Mesodermal cell (in vitro differentiated cells): ENCODE measurements around the gene CD36.

Experiments used
- H3K27ac ChIP-seq: 2 replicates; pipeline ENCODE4 v1.7.0; 2013; ENCODE audit warnings: mild to moderate bottlenecking, low read depth, low read length, moderate library complexity; ENCODE audit not compliant: severe bottlenecking
- H3K36me3 ChIP-seq: 2 replicates; pipeline ENCODE4 v1.7.1; 2013; ENCODE audit warnings: mild to moderate bottlenecking, low read length, moderate library complexity; ENCODE audit not compliant: control insufficient read depth, insufficient read depth
- H3K4me1 ChIP-seq: one replicate; pipeline ENCODE4 v1.7.1; 2013; ENCODE audit warnings: mild to moderate bottlenecking, low read length; ENCODE audit not compliant: insufficient read depth, control insufficient read depth, poor library complexity, severe bottlenecking
- H3K4me3 ChIP-seq: 2 replicates; pipeline ENCODE4 v1.7.0; 2013; ENCODE audit warnings: low read length, control low read depth, mild to moderate bottlenecking; ENCODE audit not compliant: insufficient read depth, poor library complexity, severe bottlenecking; ENCODE audit errors: extremely low read depth
- H3K9me3 ChIP-seq: 2 replicates; pipeline ENCODE4 v1.7.1; 2013; ENCODE audit warnings: mild to moderate bottlenecking, low read length, moderate library complexity; ENCODE audit not compliant: control insufficient read depth
- WGBS, 2 experiments: methylation state at CpG; one replicate each; pipeline ENCODE4 v1.1.5; 2013; ENCODE audit warnings: missing lambda C conversion rate in 2 of 2; ENCODE audit not compliant: insufficient coverage in 2 of 2; 5-methylcytosine and 5-hydroxymethylcytosine counted together

CD36 gene

DNA sequence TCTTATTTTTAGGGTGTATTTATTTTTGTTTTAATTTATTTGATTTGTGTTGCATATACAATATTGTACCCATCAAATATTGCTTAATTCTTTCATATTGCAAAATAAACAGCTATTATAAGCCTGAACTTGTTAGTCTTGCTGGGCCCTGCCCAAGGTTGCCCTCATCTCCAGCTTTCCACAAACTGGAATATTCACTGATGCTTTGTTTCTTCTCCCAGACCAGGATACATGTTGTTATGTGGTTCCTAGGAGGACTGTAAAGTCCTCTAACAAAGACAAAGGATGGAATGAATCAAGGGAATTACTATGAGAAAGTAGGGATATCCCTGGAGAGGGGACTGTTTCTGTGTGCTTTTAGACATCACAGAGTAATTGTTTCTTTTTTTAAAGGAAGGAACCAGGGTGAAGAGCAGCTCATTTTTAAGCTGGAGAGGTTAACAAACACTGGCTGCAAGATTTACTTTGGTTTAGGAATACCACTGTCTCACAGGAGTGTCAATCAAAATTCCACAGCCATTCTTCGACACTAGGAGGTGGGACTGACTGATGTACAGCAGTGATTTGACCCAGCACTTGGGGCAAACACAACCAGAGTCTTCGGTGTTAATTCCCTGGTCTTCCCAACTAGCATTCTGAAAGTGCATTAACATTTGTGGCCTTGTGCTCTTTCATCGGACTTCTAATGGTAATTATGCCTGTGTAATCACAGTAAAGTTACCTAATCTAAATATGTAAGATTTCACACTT is 14.8 kb upstream of the CD36 start:
- Histone ChIP-seq H3K4me1 (no peaks in the 10 kb centered on the region), H3K9me3 (peaks cover 4% of the 10 kb centered on the region), H3K36me3 (no peaks in the 10 kb centered on the region), H3K27ac (peak overlapping the region; percentile 41), H3K4me3 (no peak overlapping the region)
- WGBS, 2 experiments: 67 to 83% methylated on average over 2 of the region's 3 CpGs

DNA sequence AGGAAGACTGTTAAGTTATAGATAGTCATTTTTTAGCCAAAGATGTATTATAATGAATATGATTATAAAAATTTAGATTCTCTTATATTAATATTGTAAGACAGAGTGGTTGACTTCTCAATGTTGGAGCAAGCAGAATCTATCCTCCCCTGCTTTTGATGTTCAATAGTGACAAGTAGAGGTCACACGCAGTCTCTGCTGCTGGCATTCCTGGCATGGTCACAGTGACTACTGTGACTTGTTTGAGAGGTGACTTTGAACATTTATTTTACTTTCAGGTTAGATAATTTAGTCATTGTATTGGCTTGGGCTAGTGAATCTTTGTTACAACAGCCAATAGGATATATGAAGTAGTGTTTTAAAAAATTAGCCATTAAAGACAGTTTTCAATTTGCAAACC is 13.7 kb upstream of the CD36 start:
- no peak overlapping the region for H3K27ac ChIP-seq
- WGBS, 2 experiments: 80 to 100% methylated on average over 1 of the region's 1 CpG
- H3K4me3 ChIP-seq: no peak overlapping the region
- H3K36me3 ChIP-seq: no peaks in the 10 kb centered on the region
- no peaks in the 10 kb centered on the region for H3K9me3 ChIP-seq
- no peaks in the 10 kb centered on the region for H3K4me1 ChIP-seq

- no peak overlapping the region for H3K27ac ChIP-seq
- no peak overlapping the region for H3K4me3 ChIP-seq
- H3K36me3 ChIP-seq: no peaks in the 10 kb centered on the region
- H3K4me1 ChIP-seq: no peaks in the 10 kb centered on the region
- no peaks in the 10 kb centered on the region for H3K9me3 ChIP-seq
- 100% methylated on average over 1 of the region's 1 CpG; no CpG with 5 or more reads in 1 of the 2 experiments for WGBS, 2 experiments
These were observed 9.4 kb upstream of the CD36 start for GRCh38 chr7:80629023-80629422.

DNA sequence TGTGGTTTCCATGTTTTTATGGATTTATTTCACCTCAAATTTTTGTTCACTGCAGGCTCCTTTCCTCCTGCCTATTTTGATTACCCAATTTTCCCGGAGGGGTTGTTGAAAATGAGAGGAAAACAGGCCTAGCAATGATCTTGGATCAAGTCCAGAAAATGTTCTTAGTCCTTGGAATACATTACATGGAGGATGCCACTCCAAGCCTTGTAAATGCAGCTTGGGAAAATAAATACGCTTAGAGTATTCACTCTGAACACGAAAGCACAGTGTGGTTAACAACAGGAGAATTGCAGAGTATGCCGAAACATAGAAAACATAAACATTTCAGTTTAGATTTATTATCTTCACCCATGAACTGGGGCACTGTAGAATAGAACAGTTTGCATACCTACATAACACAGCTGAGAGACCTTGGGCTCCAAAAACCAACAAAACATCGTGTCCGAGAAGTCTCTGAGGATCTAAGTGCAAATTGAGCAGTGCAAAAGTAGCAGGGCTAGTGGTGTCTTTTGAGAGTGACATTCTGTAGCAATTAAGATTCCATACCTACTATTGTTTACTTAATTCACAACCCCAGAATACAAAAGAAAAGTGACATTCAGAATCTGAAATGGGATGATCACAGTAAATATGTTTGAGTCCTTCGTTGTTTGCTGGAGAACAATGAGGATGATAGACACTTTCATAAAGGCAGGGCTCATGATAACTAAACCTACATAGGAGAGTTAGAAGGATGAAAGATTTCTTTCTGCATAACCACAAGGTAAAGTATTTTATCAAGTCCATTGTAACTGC is 7.6 kb upstream of the CD36 start:
- no peaks in the 10 kb centered on the region for H3K4me1 ChIP-seq

DNA sequence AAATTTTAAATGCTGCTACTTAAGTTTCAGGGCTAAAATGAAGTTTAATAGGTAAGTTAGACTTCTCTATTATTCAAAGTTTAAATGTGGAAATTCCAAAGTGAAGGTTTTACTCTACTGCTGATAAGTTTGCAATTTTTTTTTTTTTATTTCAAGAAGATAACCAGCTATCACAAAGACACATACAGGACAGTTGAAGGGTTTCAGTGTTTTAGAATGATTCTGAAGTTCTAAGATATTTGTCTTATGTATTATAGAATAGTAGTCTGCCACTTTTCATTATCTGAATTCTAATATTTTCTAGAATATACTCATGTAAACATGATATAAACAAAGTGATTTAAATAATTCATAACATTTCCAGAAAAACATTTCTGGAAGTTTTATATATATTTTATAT is 7.0 kb upstream of the CD36 start:
- no peaks in the 10 kb centered on the region for H3K9me3 ChIP-seq
- no peaks in the 10 kb centered on the region for H3K4me1 ChIP-seq
- H3K4me3 ChIP-seq: no peak overlapping the region
- no peaks in the 10 kb centered on the region for H3K36me3 ChIP-seq
- no peak overlapping the region for H3K27ac ChIP-seq

More for the DNA sequence above, 7.6 kb upstream of the CD36 start:
- no peaks in the 10 kb centered on the region for H3K9me3 ChIP-seq
- 93% methylated on average over 2 of the region's 7 CpGs for WGBS, 2 experiments
- no peak overlapping the region for H3K4me3 ChIP-seq
- no peak overlapping the region for H3K27ac ChIP-seq
- H3K36me3 ChIP-seq: no peaks in the 10 kb centered on the region

GRCh38 chr7:80632139-80632538 is 6.3 kb upstream of the CD36 start:
- Histone ChIP-seq H3K9me3 (no peaks in the 10 kb centered on the region), H3K4me3 (no peak overlapping the region), H3K36me3 (no peaks in the 10 kb centered on the region), H3K27ac (no peak overlapping the region), H3K4me1 (no peaks in the 10 kb centered on the region)
- no CpG with 5 or more reads among the region's 1 CpG for WGBS, 2 experiments

GRCh38 chr7:80632819-80633218 is 5.6 kb upstream of the CD36 start:
- Histone ChIP-seq H3K27ac (no peak overlapping the region), H3K4me1 (no peaks in the 10 kb centered on the region), H3K36me3 (no peaks in the 10 kb centered on the region), H3K4me3 (no peak overlapping the region), H3K9me3 (no peaks in the 10 kb centered on the region)
- 89% methylated on average over 1 of the region's 3 CpGs; no CpG with 5 or more reads in 1 of the 2 experiments for WGBS, 2 experiments

GRCh38 chr7:80634505-80634904 is 3.9 kb upstream of the CD36 start:
- WGBS, 2 experiments: 85 to 94% methylated on average over 2 of the region's 2 CpGs
- Histone ChIP-seq H3K27ac (no peak overlapping the region), H3K36me3 (no peaks in the 10 kb centered on the region), H3K9me3 (no peaks in the 10 kb centered on the region), H3K4me3 (no peak overlapping the region), H3K4me1 (no peaks in the 10 kb centered on the region)

DNA sequence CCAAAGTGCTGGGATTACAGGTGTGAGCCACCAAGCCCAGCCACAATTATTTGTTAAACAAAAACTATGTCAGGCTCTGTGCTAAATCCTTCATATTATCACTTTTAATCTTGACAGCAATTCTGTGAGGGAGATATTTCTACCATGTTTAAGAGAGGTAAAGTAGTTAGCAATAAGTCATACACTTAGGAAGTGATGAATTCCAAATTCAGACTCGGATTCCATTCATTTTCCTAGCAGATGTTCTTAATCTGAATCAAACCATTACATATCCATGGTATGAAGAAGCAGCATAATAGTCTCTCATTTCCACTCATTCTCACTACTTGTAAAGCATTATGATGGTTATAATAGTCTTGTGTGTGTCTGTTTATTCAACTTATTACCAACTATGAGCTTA is 2.9 kb upstream of the CD36 start:
- Histone ChIP-seq H3K27ac (no peak overlapping the region), H3K36me3 (no peaks in the 10 kb centered on the region), H3K9me3 (no peaks in the 10 kb centered on the region), H3K4me3 (no peak overlapping the region), H3K4me1 (no peaks in the 10 kb centered on the region)
- no CpG with 5 or more reads among the region's 1 CpG for WGBS, 2 experiments

DNA sequence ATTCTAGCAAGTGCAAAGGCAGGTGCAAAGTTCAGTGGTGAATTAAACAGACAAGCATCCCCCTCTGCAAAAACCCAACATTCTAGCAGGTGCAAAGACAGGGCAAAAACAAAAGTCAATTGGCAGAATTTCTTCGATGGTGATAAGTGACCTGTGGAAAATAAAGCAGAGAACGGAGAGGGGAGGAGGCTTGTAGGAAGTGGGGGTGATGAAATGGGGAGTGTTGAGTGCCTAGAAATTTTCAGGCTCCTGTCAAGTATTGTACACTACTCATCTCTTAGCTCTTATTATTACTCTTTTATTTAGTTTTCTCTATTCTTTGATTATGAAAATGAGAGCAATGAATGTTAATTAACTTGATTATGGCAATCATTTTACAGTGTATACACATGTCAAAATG is 2.4 kb upstream of the CD36 start:
- no peak overlapping the region for H3K27ac ChIP-seq
- WGBS, 2 experiments: no CpG with 5 or more reads among the region's 2 CpGs
- no peak overlapping the region for H3K4me3 ChIP-seq
- H3K4me1 ChIP-seq: no peaks in the 10 kb centered on the region
- no peaks in the 10 kb centered on the region for H3K36me3 ChIP-seq
- no peaks in the 10 kb centered on the region for H3K9me3 ChIP-seq

GRCh38 chr7:80636709-80637108 is 1.7 kb upstream of the CD36 start:
- no CpG with 5 or more reads among the region's 1 CpG for WGBS, 2 experiments
- Histone ChIP-seq H3K9me3 (no peaks in the 10 kb centered on the region), H3K4me1 (no peaks in the 10 kb centered on the region), H3K27ac (no peak overlapping the region), H3K4me3 (no peak overlapping the region), H3K36me3 (no peaks in the 10 kb centered on the region)
